IPS DF 19.7 (cell line): ENCODE results near the gene ARHGAP35.
"Not testable (repeated sequence)": the region's sequence is repeated elsewhere in the genome, so short reads cannot be mapped to it uniquely, and the experiment has no call there.

Experiments used
- DNase-seq: peaks from one replicate; pipeline ENCODE4 v3.0.0-alpha.2; 2013; ENCODE audit warnings: low read depth, low spot score

ARHGAP35 gene

GRCh38 chr19:46868025-46868802 is 7.4 kb downstream of the ARHGAP35 start:
- DNase-seq = no peak

DNA sequence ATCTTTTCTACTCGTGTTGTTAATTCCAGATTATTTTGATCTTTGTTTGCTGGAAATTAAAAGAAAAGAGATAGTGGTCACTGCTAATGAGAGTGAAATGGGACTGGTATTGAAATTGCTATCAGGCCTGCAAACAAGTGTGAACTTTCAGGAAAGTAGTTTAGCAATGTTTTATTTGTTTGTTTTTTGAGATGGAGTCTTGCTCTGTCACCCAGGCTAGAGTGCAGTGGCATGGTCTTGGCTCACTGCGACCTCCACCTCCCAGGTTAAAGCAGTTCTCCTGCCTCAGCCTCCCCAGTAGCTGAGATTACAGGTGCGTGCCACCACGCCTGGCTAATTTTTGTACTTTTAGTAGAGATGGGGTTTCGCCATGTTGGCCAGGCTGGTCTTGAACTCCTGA is 10.4 kb downstream of the ARHGAP35 start:
- DNase-seq = not testable (repeated sequence)

- DNase-seq = no peak
Measured at GRCh38 chr19:46872967-46873366, 12.2 kb downstream of the ARHGAP35 start.

DNA sequence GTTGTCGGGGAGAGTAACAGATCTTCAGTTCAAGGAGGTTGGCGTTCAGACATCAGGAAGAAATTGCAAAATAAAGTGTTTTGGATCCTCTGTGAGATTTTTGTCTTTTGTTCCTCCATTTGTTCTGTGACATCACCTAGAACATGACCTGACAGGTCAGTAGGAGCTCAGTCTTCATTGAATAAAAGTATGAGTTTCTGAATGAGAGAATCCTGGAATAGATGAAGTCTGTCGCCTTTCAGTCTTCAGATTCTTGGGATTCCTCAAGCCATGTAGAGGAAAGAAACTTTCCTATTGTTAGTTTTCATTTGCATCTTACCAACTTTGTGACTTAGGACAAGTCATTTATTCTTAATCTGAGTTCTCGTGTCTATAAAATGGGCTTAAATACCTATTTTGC is 14.4 kb downstream of the ARHGAP35 start:
- DNase-seq = no peak

DNA sequence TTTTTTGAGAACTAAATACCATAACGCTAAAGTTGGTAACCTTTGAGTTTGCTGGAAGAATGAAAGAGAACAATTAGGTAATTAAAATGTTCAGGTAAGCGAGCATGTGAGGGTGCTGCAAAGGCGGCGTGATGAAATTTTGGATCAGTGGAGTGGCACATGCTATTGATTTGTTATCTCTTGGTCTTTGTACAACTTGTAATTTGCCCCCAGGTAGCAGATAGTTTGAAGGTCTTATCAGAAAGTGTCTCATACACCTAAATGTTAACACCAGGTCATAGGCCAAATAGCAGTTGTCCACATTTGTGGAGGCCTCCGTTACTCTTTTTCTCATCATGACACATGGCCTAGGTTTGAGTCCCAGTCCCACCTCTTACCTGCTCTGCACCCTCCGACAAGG is 14.9 kb downstream of the ARHGAP35 start:
- DNase-seq = no peak

- DNase-seq = no peak
Measured at GRCh38 chr19:46878613-46879375, 18.0 kb downstream of the ARHGAP35 start.

- no peak for DNase-seq
Measured at GRCh38 chr19:46880431-46880830, 19.6 kb downstream of the ARHGAP35 start.

- no peak for DNase-seq
Measured at GRCh38 chr19:46881092-46881491, 20.3 kb downstream of the ARHGAP35 start.

GRCh38 chr19:46882034-46882433 is 21.2 kb downstream of the ARHGAP35 start:
- no peak for DNase-seq

- not testable (repeated sequence) for DNase-seq
Measured at GRCh38 chr19:46882751-46883150, 22.0 kb downstream of the ARHGAP35 start.

- no peak for DNase-seq
Measured at GRCh38 chr19:46885411-46885810, 24.6 kb downstream of the ARHGAP35 start.

GRCh38 chr19:46886546-46887239 is 25.9 kb downstream of the ARHGAP35 start:
- DNase-seq = no peak

GRCh38 chr19:46887240-46887782 is 26.5 kb downstream of the ARHGAP35 start:
- no peak for DNase-seq

- DNase-seq = no peak
Measured at GRCh38 chr19:46890423-46891170, 29.8 kb downstream of the ARHGAP35 start.

GRCh38 chr19:46892252-46893179 is 31.7 kb downstream of the ARHGAP35 start:
- no peak for DNase-seq

DNA sequence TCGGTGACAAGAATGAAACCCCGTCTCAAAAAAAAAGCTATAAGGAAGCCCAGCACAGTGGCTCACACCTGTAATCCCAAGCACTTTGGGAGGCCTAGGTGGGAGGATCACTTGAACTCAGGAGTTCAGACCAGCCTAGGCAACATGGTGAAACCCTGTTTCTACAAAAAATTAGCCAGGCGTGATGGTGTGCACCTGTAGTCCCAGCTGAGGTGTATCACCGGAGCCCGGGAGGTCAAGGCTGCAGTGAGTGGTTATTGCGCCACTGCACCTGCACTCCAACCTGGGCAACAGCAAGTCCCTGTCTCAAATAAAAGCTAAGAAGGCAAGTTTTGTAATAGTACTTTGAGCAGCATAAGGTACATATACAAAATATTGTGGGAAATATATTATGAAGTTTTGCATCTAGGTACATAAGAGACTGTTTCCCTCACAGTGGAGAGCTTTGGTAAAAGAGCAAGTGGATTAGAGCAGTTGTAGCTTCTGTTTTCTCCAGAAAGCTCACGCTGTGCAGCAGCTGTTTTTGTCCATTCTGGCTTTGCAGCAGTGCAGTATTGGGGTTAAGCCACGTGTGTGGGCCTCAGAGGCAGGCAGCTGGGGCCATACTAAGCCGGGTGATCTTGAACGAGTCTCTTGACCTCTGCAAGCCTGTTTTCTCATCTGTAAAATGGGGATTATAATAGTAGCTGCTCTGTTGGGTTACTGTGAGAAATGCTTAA is 35.4 kb downstream of the ARHGAP35 start:
- DNase-seq = no peak

- DNase-seq = no peak
Measured at GRCh38 chr19:46898731-46899130, 37.9 kb downstream of the ARHGAP35 start.

GRCh38 chr19:46900341-46900740 is 39.5 kb downstream of the ARHGAP35 start:
- DNase-seq = no peak

GRCh38 chr19:46901701-46902401 is 41.1 kb downstream of the ARHGAP35 start:
- no peak for DNase-seq
